B cell (primary cell): ENCODE measurements around the gene NTM. TPM values are rescaled to one million over a fixed set of nuclear protein-coding genes. Genes with fewer than 3 reads are reported as not detected.

Experiments
- ATAC-seq: fragments of 200-7000 bp; cut with Tn5 transposase; one replicate; pipeline ENCODE4 v1.10.0; 2021; ENCODE audit warnings: low read depth, mild to moderate bottlenecking, moderate number of reproducible peaks, moderate library complexity
- CTCF ChIA-PET: fragments of 350-600 bp; sonication (Branson Sonifier 250); formaldehyde crosslinking; loops from one replicate; lab custom pipeline; 2021; ENCODE audit warnings: antibody characterized with exemption, inconsistent platforms; lab: Charles Lee
- POLR2A ChIA-PET: fragments of 350-600 bp; sonication (Branson Sonifier 250); formaldehyde crosslinking; loops from one replicate; lab custom pipeline; 2021; ENCODE audit warnings: antibody characterized with exemption; lab: Charles Lee
- DNase-seq: peaks from one replicate; pipeline ENCODE4 v3.0.0; 2013
- H2AFZ ChIP-seq: 2 replicates; pipeline ENCODE4 v1.6.1; 2012; ENCODE audit warnings: mild to moderate bottlenecking, low read depth, low read length; ENCODE audit not compliant: insufficient read depth, poor library complexity, severe bottlenecking
- H3K27ac ChIP-seq, 2 donors: 1 replicate in 1 of 2; 2 replicates in 1 of 2; pipeline ENCODE4 v1.5.1; 2012 to 2013; ENCODE audit warnings: low read length in 2 of 2, mild to moderate bottlenecking in 2 of 2, moderate library complexity in 1 of 2
- H3K27me3 ChIP-seq, 4 experiments: fragments of 200-600 bp in 1 of 4; sonication (generic) in 1 of 4; replicated peaks in 1 of 4; 1 replicate in 2 of 4; 2 replicates in 2 of 4; pipeline versions ENCODE4 v1.6.1 to v1.7.0; 2013 to 2016; ENCODE audit warnings: low read length in 3 of 4, mild to moderate bottlenecking in 2 of 4, mixed read lengths in 1 of 4, moderate library complexity in 1 of 4; ENCODE audit not compliant: insufficient read depth in 4 of 4, control insufficient read depth in 3 of 4; ENCODE audit errors: control extremely low read depth in 1 of 4
- H3K36me3 ChIP-seq, 2 experiments: replicated peaks in 1 of 2; 1 replicate in 1 of 2; 2 replicates in 1 of 2; pipeline versions ENCODE4 v1.6.1 to v1.7.1; 2013; ENCODE audit warnings: low read length in 1 of 2; ENCODE audit not compliant: insufficient read depth in 2 of 2, control insufficient read depth in 1 of 2; ENCODE audit errors: control extremely low read depth in 1 of 2, extremely low read depth in 1 of 2
- H3K4me1 ChIP-seq, 2 donors: fragments of 200-600 bp in 1 of 2; sonication (generic) in 1 of 2; 1 replicate in 1 of 2; 2 replicates in 1 of 2; pipeline versions ENCODE4 v1.5.1 to v1.6.1; 2013 to 2017; ENCODE audit warnings: low read length in 2 of 2; ENCODE audit not compliant: control insufficient read depth in 2 of 2, insufficient read depth in 2 of 2
- H3K4me2 ChIP-seq: replicated peaks from 2 replicates; pipeline ENCODE3; 2012; ENCODE audit warnings: mild to moderate bottlenecking, low read depth, low read length; ENCODE audit not compliant: poor library complexity, severe bottlenecking
- H3K4me3 ChIP-seq, 5 experiments: fragments of 200-600 bp in 1 of 5; sonication (generic) in 1 of 5; 1 replicate in 3 of 5; 2 replicates in 2 of 5; pipeline versions ENCODE4 v1.5.1 to v1.7.0; 2011 to 2016; ENCODE audit warnings: low read length in 4 of 5, mild to moderate bottlenecking in 4 of 5, low read depth in 2 of 5, control low read depth in 1 of 5, moderate library complexity in 1 of 5; ENCODE audit not compliant: insufficient read depth in 1 of 5; ENCODE audit errors: control extremely low read depth in 1 of 5, extremely low read depth in 1 of 5
- H3K79me2 ChIP-seq: fragments of 200-600 bp; sonication (generic); one replicate; pipeline ENCODE4 v1.6.0; 2016; ENCODE audit warnings: low read length; ENCODE audit not compliant: control insufficient read depth, insufficient read depth
- H3K9ac ChIP-seq: fragments of 200-600 bp; sonication (generic); 2 replicates; pipeline ENCODE4 v1.6.1; 2017; ENCODE audit warnings: mild to moderate bottlenecking, low read length, moderate library complexity
- H3K9me3 ChIP-seq, 3 donors: one replicate each; pipeline versions ENCODE4 v1.6.1 to v1.7.1; 2013; ENCODE audit warnings: low read length in 2 of 3; ENCODE audit not compliant: control insufficient read depth in 2 of 3, insufficient read depth in 1 of 3; ENCODE audit errors: control extremely low read depth in 1 of 3
- H4K20me1 ChIP-seq: 2 replicates; pipeline ENCODE4 v1.6.0; 2012; ENCODE audit warnings: mild to moderate bottlenecking, low read length; ENCODE audit not compliant: insufficient read depth, control insufficient read depth, poor library complexity, severe bottlenecking
- H3K27ac Mint-ChIP-seq: one replicate; pipeline ENCODE4 v1.8.0; 2021; ENCODE audit warnings: mixed read lengths
- H3K27me3 Mint-ChIP-seq: one replicate; pipeline ENCODE4 v1.8.0; 2021; ENCODE audit warnings: mixed read lengths
- H3K4me1 Mint-ChIP-seq: one replicate; pipeline ENCODE4 v1.8.0; 2021; ENCODE audit warnings: mixed read lengths
- H3K4me3 Mint-ChIP-seq: one replicate; pipeline ENCODE4 v1.8.0; 2021; ENCODE audit warnings: mixed read lengths
- H3K9me3 Mint-ChIP-seq: one replicate; pipeline ENCODE4 v1.8.0; 2022; ENCODE audit warnings: mixed read lengths; ENCODE audit not compliant: insufficient read depth
- EZH2 ChIP-seq: IDR thresholded peaks from 2 replicates; pipeline ENCODE4 v1.6.1; 2012; ENCODE audit warnings: borderline replicate concordance, low read depth, mild to moderate bottlenecking, moderate library complexity, low read length; ENCODE audit not compliant: insufficient read depth, poor library complexity, severe bottlenecking
- WGBS: methylation state at CpG from one replicate; pipeline ENCODE4 v1.1.5; 2013; ENCODE audit warnings: missing lambda C conversion rate; ENCODE audit not compliant: insufficient coverage; 5-methylcytosine and 5-hydroxymethylcytosine counted together
- intact Hi-C: fragments of 100-400 bp; cut with micrococcal nuclease; formaldehyde crosslinking; loops from one replicate; pipeline ENCODE4 v1.10.0; 2022
- polyA plus RNA-seq: library from polyadenylated mRNA; depleted of rRNA; stranded (reverse); fragments of >200 nt; gene quantifications from 2 replicates; pipeline ENCODE4 v1.2.3, GENCODE V29; 2012
- total RNA-seq, 2 donors: library from RNA; stranded (reverse); fragments of 120-200 nt in 1 of 2; gene quantifications; 1 replicate in 1 of 2; 2 replicates in 1 of 2; pipeline versions ENCODE4 v1.2.3 to v1.2.4, GENCODE V29; 2013 to 2022
- TF ChIP-seq, protein P1 (sequence below): fragments of 200-600 bp; IDR thresholded peaks from one replicate; pipeline ENCODE4 v1.8.0; 2022; ENCODE audit warnings: antibody characterized with exemption, mild to moderate bottlenecking

The NTM gene
- total and polyA plus RNA-seq, 2 donors (not counting 1 experiment from before 2014, with no cell fraction given) = not detected

DNA sequence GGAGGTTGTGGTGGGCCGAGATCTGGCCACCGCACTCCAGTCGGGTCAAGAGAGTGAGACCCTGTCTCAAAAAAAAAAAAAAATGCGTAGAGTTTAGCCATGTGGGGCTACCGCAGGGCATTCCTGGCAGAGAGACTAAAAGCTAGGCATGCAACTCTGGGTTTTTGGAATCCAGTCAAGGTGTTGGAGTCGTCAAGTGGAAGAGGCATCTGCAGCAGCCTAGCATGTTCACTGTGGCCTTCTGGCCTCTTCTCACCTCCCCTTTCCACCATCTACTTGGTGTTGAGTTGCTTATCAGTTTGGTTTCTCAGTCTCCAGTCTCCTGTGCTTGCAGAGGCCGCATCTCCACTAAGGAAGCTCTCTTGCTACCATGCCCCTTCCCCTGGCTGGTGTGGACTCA lies 572.5 kb downstream of the NTM start:
- intact Hi-C loops = no loop called here
- Histone ChIP-seq H3K9me3 (peaks cover 0 to 5% (median 0%) of the 10 kb centered on the region in 3 donors), H4K20me1 (no peaks in the 10 kb centered on the region), H3K4me1 (no peaks in the 10 kb centered on the region), H3K9ac (no peak overlapping the region), H3K79me2 (no peaks in the 10 kb centered on the region), H3K4me3 (no peak overlapping the region), H2AFZ (no peak overlapping the region), H3K27ac (no peak overlapping the region), H3K27me3 (no peaks in the 10 kb centered on the region), H3K4me2 (no peak overlapping the region), H3K36me3 (no peaks in the 10 kb centered on the region)
- Mint-ChIP-seq H3K27ac (no peak overlapping the region), H3K4me1 (no peaks in the 10 kb centered on the region), H3K9me3 (no peaks in the 10 kb centered on the region), H3K4me3 (no peak overlapping the region), H3K27me3 (no peaks in the 10 kb centered on the region)
- DNase-seq (no peak), ATAC-seq (no peak)
- WGBS = 77% methylated on average over 6 of the region's 7 CpGs
- ChIA-PET POLR2A (no interaction called here), CTCF (no interaction called here)
- no peak for TF ChIP-seq EZH2
- TF ChIP-seq, protein P1, sequence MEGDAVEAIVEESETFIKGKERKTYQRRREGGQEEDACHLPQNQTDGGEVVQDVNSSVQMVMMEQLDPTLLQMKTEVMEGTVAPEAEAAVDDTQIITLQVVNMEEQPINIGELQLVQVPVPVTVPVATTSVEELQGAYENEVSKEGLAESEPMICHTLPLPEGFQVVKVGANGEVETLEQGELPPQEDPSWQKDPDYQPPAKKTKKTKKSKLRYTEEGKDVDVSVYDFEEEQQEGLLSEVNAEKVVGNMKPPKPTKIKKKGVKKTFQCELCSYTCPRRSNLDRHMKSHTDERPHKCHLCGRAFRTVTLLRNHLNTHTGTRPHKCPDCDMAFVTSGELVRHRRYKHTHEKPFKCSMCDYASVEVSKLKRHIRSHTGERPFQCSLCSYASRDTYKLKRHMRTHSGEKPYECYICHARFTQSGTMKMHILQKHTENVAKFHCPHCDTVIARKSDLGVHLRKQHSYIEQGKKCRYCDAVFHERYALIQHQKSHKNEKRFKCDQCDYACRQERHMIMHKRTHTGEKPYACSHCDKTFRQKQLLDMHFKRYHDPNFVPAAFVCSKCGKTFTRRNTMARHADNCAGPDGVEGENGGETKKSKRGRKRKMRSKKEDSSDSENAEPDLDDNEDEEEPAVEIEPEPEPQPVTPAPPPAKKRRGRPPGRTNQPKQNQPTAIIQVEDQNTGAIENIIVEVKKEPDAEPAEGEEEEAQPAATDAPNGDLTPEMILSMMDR = no peak

DNA sequence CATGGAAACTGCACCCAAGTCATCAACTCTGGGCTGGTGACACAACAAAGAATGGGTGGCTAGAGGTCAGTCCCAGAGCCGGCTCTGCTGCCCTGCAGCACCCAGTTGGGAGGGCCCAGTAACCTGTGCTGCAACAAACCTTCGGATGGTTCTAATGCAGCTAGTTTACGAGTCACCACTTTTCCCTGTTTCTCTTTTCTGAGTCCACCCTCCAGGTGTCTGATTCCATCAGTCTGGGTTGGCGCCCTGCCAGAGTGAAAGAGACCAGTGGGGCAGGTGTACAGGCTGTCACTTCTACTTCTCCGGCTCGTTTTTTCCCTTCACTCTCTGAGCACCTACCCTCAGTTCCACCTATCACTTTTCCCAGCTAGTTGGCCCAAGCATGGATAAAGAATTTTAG lies 572.9 kb downstream of the NTM start:
- Mint-ChIP-seq H3K4me1 (no peaks in the 10 kb centered on the region), H3K9me3 (no peaks in the 10 kb centered on the region), H3K27ac (no peak overlapping the region), H3K4me3 (no peak overlapping the region), H3K27me3 (no peaks in the 10 kb centered on the region)
- H3K4me2 ChIP-seq = no peak overlapping the region
- intact Hi-C loops = no loop called here
- no peaks in the 10 kb centered on the region for H4K20me1 ChIP-seq
- H3K4me1 ChIP-seq = no peaks in the 10 kb centered on the region
- ATAC-seq = no peak
- H3K27ac ChIP-seq = no peak overlapping the region
- TF ChIP-seq EZH2 = no peak
- TF ChIP-seq, protein P1 = no peak
- DNase-seq = no peak
- H3K9me3 ChIP-seq = peaks cover 0 to 2% (median 0%) of the 10 kb centered on the region in 3 donors
- CTCF ChIA-PET = no interaction called here
- POLR2A ChIA-PET = no interaction called here
- no peak overlapping the region for H3K9ac ChIP-seq
- H2AFZ ChIP-seq = no peak overlapping the region
- H3K79me2 ChIP-seq = no peaks in the 10 kb centered on the region
- H3K27me3 ChIP-seq = no peaks in the 10 kb centered on the region
- no peaks in the 10 kb centered on the region for H3K36me3 ChIP-seq
- H3K4me3 ChIP-seq = no peak overlapping the region
- 90% methylated on average over 5 of the region's 6 CpGs for WGBS
